PC-9 (cell line): ENCODE results near the gene IHH. TPM values are rescaled to one million over a fixed set of nuclear protein-coding genes. Genes with fewer than 3 reads are reported as not detected.

Source experiments
- BruUV-seq: library from RNA; stranded (reverse); fragments of 400-500 nt; replicated peaks from 2 replicates; lab custom pipeline; 2021; lab: Mats Ljungman, UMichigan
- CTCF ChIA-PET: fragments of 300-600 bp; sonication (Branson Sonifier 250); formaldehyde crosslinking; loops from one replicate; lab custom pipeline; 2022; ENCODE audit warnings: antibody characterized with exemption; lab: Charles Lee
- POLR2A ChIA-PET: fragments of 300-600 bp; sonication (Branson Sonifier 250); formaldehyde crosslinking; loops from one replicate; lab custom pipeline; 2022; ENCODE audit warnings: antibody characterized with exemption; ENCODE audit not compliant: unreplicated experiment; lab: Charles Lee
- DNase-seq, 2 experiments: peaks; one replicate each; pipeline versions ENCODE4 v3.0.0 to v3.0.0-alpha.2; 2015 to 2022; ENCODE audit warnings: mixed read lengths in 1 of 2
- H2AFZ ChIP-seq: fragments of 200-600 bp; sonication (generic); 2 replicates; pipeline ENCODE4 v1.8.1; 2017; ENCODE audit warnings: antibody characterized with exemption
- H3F3A ChIP-seq: fragments of 200-600 bp; sonication (generic); 2 replicates; pipeline ENCODE4 v1.8.1; 2017; ENCODE audit warnings: antibody characterized with exemption, mild to moderate bottlenecking, low read depth; ENCODE audit not compliant: insufficient read depth
- H3K27ac ChIP-seq: fragments of 200-600 bp; sonication (generic); 2 replicates; pipeline ENCODE4 v1.6.1; 2016; ENCODE audit warnings: mixed run types
- H3K27me3 ChIP-seq: fragments of 200-600 bp; sonication (generic); 2 replicates; pipeline ENCODE4 v1.6.1; 2016; ENCODE audit warnings: low read depth, mixed run types; ENCODE audit not compliant: insufficient read depth
- H3K36me3 ChIP-seq: fragments of 200-600 bp; sonication (generic); 2 replicates; pipeline ENCODE4 v1.6.1; 2016; ENCODE audit warnings: low read depth, mixed run types
- H3K4me1 ChIP-seq: fragments of 200-600 bp; sonication (generic); replicated peaks from 2 replicates; pipeline ENCODE4 v1.6.1; 2016; ENCODE audit warnings: mixed run types; ENCODE audit not compliant: insufficient read depth
- H3K4me2 ChIP-seq: fragments of 200-600 bp; sonication (generic); 2 replicates; pipeline ENCODE4 v1.6.1; 2017; ENCODE audit warnings: mixed run types
- H3K4me3 ChIP-seq: fragments of 200-600 bp; sonication (generic); 2 replicates; pipeline ENCODE4 v1.6.1; 2016; ENCODE audit warnings: mixed run types
- H3K79me2 ChIP-seq: fragments of 200-600 bp; sonication (generic); 2 replicates; pipeline ENCODE4 v1.6.1; 2017; ENCODE audit warnings: low read depth, mixed run types
- H3K9me2 ChIP-seq: fragments of 200-600 bp; sonication (generic); 2 replicates; pipeline ENCODE4 v1.8.1; 2017; ENCODE audit warnings: mild to moderate bottlenecking; ENCODE audit not compliant: insufficient read depth
- H3K9me3 ChIP-seq: fragments of 200-600 bp; sonication (generic); 2 replicates; pipeline ENCODE4 v1.8.1; 2016; ENCODE audit warnings: low read depth; ENCODE audit not compliant: insufficient read depth
- H4K20me1 ChIP-seq: fragments of 200-600 bp; sonication (generic); 2 replicates; pipeline ENCODE4 v1.8.1; 2017; ENCODE audit not compliant: insufficient read depth
- CTCF ChIP-seq: fragments of 200-600 bp; sonication (generic); conservative IDR thresholded peaks from 2 replicates; pipeline ENCODE4 v1.6.1; 2017; ENCODE audit warnings: mixed run types, antibody characterized with exemption, mild to moderate bottlenecking, moderate library complexity
- EZH2 ChIP-seq: fragments of 200-600 bp; sonication (generic); IDR thresholded peaks from 2 replicates; pipeline ENCODE4 v1.8.0; 2017; ENCODE audit warnings: antibody characterized with exemption, low read depth
- intact Hi-C: fragments of 100-400 bp; cut with micrococcal nuclease; formaldehyde crosslinking; loops from one replicate; pipeline ENCODE4 v1.10.0; 2022; ENCODE audit not compliant: unreplicated experiment
- total RNA-seq: library from RNA; stranded (reverse); gene quantifications from 2 replicates; pipeline ENCODE4 v1.2.3, GENCODE V29; 2021

The IHH gene
- total RNA-seq, 1 experiment from 2014 or later = not detected

GRCh38 chr2:219031005-219031738, 29.5 kb downstream of the IHH start:
- Histone ChIP-seq H2AFZ (no peak overlapping the region), H3K4me1 (no peaks in the 10 kb centered on the region), H3K4me2 (no peak overlapping the region), H3K27me3 (peaks cover 59% of the 10 kb centered on the region; the same call in 1 of the 2 replicates), H3K79me2 (no peaks in the 10 kb centered on the region), H3K36me3 (no peaks in the 10 kb centered on the region), H3K9me2 (no peaks in the 10 kb centered on the region), H3K4me3 (no peak overlapping the region), H4K20me1 (no peaks in the 10 kb centered on the region), H3K27ac (no peak overlapping the region), H3F3A (no peaks in the 10 kb centered on the region), H3K9me3 (no peaks in the 10 kb centered on the region)
- no peak for TF ChIP-seq CTCF
- TF ChIP-seq EZH2 = no peak
- ChIA-PET POLR2A (interaction anchor here (0.6 kb wide), 1 partner anchor 352 kb away, joined by 3 read pairs; no protein-coding TSS in a partner anchor), CTCF (interaction anchor here (1.0 kb wide), 1 partner anchor 123 kb away, joined by 5 read pairs; no protein-coding TSS in a partner anchor)
- no peak for DNase-seq
- no TSS peak for BruUV-seq
- intact Hi-C loops = no loop called here

GRCh38 chr2:219030177-219030940, 30.4 kb downstream of the IHH start:
- TF ChIP-seq EZH2 (no peak), CTCF (no peak)
- CTCF ChIA-PET = interaction anchor here (0.5 to 1.6 kb wide), 12 partner anchors 29 to 763 kb away, joined by 3 to 22 read pairs (median 4); no protein-coding TSS in a partner anchor
- no peaks in the 10 kb centered on the region for H3K9me2 ChIP-seq
- no peak overlapping the region for H3K4me2 ChIP-seq
- H3K9me3 ChIP-seq = no peaks in the 10 kb centered on the region
- no peaks in the 10 kb centered on the region for H3F3A ChIP-seq
- no peaks in the 10 kb centered on the region for H3K79me2 ChIP-seq
- no peaks in the 10 kb centered on the region for H3K4me1 ChIP-seq
- POLR2A ChIA-PET = interaction anchor here (0.7 to 0.8 kb wide), 2 partner anchors 125 to 127 kb away, joined by 3 to 4 read pairs; no protein-coding TSS in a partner anchor
- intact Hi-C loops = no loop called here
- no peak for DNase-seq
- BruUV-seq = no TSS peak
- H3K27me3 ChIP-seq = peaks cover 64% of the 10 kb centered on the region; the same call in 1 of the 2 replicates
- H4K20me1 ChIP-seq = no peaks in the 10 kb centered on the region
- H3K4me3 ChIP-seq = no peak overlapping the region
- H3K27ac ChIP-seq = no peak overlapping the region
- H3K36me3 ChIP-seq = no peaks in the 10 kb centered on the region
- no peak overlapping the region for H2AFZ ChIP-seq

GRCh38 chr2:219029829-219030165, 30.9 kb downstream of the IHH start:
- Histone ChIP-seq H3K9me2 (no peaks in the 10 kb centered on the region), H4K20me1 (no peaks in the 10 kb centered on the region), H3K79me2 (no peaks in the 10 kb centered on the region), H3K4me2 (no peak overlapping the region), H3K27ac (no peak overlapping the region), H3K9me3 (no peaks in the 10 kb centered on the region), H3F3A (no peaks in the 10 kb centered on the region), H3K27me3 (peaks cover 68% of the 10 kb centered on the region; the same call in 1 of the 2 replicates), H2AFZ (no peak overlapping the region), H3K4me1 (no peaks in the 10 kb centered on the region), H3K36me3 (no peaks in the 10 kb centered on the region), H3K4me3 (no peak overlapping the region)
- TF ChIP-seq EZH2 = no peak
- peak; percentile 93 for TF ChIP-seq CTCF
- DNase-seq = peak; percentile 58 to 80
- no TSS peak for BruUV-seq
- CTCF ChIA-PET = interaction anchor here (0.5 to 1.6 kb wide), 13 partner anchors 28 to 764 kb away, joined by 3 to 22 read pairs (median 4); no protein-coding TSS in a partner anchor
- intact Hi-C loops = loop anchor here (1.0 kb wide), 2 partner anchors 90 to 126 kb away; no protein-coding TSS in a partner anchor
- POLR2A ChIA-PET = interaction anchor here (0.7 to 0.8 kb wide), 2 partner anchors 125 to 127 kb away, joined by 3 to 4 read pairs; no protein-coding TSS in a partner anchor
